Calu3 (cell line): Measurements from ENCODE around the gene MVD. TPM values are rescaled to one million over a fixed set of nuclear protein-coding genes. Genes with fewer than 3 reads are reported as not detected.

ENCODE experiments used
- BruUV-seq: library from RNA; stranded (reverse); fragments of 400-500 nt; replicated peaks from 2 replicates; lab custom pipeline; 2021; lab: Mats Ljungman, UMichigan
- CTCF ChIA-PET: fragments of 300-600 bp; sonication (Branson Sonifier 250); formaldehyde crosslinking; loops from one replicate; lab custom pipeline; 2022; ENCODE audit warnings: antibody characterized with exemption; lab: Charles Lee
- DNase-seq: peaks from one replicate; pipeline ENCODE4 v3.0.0; 2022
- H3K27ac Mint-ChIP-seq: one replicate; pipeline ENCODE4 v1.8.0; 2022; ENCODE audit warnings: mixed read lengths; ENCODE audit not compliant: unreplicated experiment
- H3K27me3 Mint-ChIP-seq: one replicate; pipeline ENCODE4 v1.8.0; 2022; ENCODE audit warnings: mixed read lengths; ENCODE audit not compliant: unreplicated experiment
- H3K36me3 Mint-ChIP-seq: one replicate; pipeline ENCODE4 v1.8.0; 2022; ENCODE audit warnings: mild to moderate bottlenecking, moderate library complexity, mixed read lengths; ENCODE audit not compliant: insufficient read depth, unreplicated experiment
- H3K4me1 Mint-ChIP-seq: one replicate; pipeline ENCODE4 v1.8.0; 2022; ENCODE audit warnings: mild to moderate bottlenecking, low read depth, mixed read lengths; ENCODE audit not compliant: unreplicated experiment
- H3K4me3 Mint-ChIP-seq: one replicate; pipeline ENCODE4 v1.8.0; 2022; ENCODE audit warnings: mild to moderate bottlenecking, low read depth, moderate library complexity, mixed read lengths; ENCODE audit not compliant: unreplicated experiment
- H3K9me3 Mint-ChIP-seq: one replicate; pipeline ENCODE4 v1.8.0; 2022; ENCODE audit warnings: low read depth, mixed read lengths; ENCODE audit not compliant: unreplicated experiment
- intact Hi-C: fragments of 100-400 bp; cut with micrococcal nuclease; formaldehyde crosslinking; loops from one replicate; pipeline ENCODE4 v1.10.0; 2022; ENCODE audit not compliant: unreplicated experiment
- total RNA-seq: library from RNA; stranded (reverse); gene quantifications from 2 replicates; pipeline ENCODE4 v1.2.3, GENCODE V29; 2022
- TF ChIP-seq, protein P1 (sequence below): fragments of 200-600 bp; IDR thresholded peaks from one replicate; pipeline ENCODE4 v1.8.0; 2022; ENCODE audit warnings: antibody characterized with exemption; ENCODE audit not compliant: unreplicated experiment

Gene MVD
- total RNA-seq, 1 experiment from 2014 or later: 152 TPM

GRCh38 chr16:88651276-88651988, 11.5 kb downstream of the MVD start:
- Mint-ChIP-seq H3K4me1 (peaks cover 25% of the 10 kb centered on the region), H3K36me3 (peaks cover 98% of the 10 kb centered on the region), H3K27me3 (no peaks in the 10 kb centered on the region), H3K27ac (peak overlapping the region; percentile 87), H3K4me3 (peak overlapping the region; percentile 91), H3K9me3 (no peaks in the 10 kb centered on the region)
- TF ChIP-seq, protein P1, sequence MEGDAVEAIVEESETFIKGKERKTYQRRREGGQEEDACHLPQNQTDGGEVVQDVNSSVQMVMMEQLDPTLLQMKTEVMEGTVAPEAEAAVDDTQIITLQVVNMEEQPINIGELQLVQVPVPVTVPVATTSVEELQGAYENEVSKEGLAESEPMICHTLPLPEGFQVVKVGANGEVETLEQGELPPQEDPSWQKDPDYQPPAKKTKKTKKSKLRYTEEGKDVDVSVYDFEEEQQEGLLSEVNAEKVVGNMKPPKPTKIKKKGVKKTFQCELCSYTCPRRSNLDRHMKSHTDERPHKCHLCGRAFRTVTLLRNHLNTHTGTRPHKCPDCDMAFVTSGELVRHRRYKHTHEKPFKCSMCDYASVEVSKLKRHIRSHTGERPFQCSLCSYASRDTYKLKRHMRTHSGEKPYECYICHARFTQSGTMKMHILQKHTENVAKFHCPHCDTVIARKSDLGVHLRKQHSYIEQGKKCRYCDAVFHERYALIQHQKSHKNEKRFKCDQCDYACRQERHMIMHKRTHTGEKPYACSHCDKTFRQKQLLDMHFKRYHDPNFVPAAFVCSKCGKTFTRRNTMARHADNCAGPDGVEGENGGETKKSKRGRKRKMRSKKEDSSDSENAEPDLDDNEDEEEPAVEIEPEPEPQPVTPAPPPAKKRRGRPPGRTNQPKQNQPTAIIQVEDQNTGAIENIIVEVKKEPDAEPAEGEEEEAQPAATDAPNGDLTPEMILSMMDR: no peak
- CTCF ChIA-PET: interaction anchor here (0.6 to 1.3 kb wide), 2 partner anchors 13 to 66 kb away, joined by 3 read pairs; no protein-coding TSS in a partner anchor
- TSS peak; percentile 93 for BruUV-seq
- DNase-seq: peak; percentile 85
- intact Hi-C loops: no loop called here

GRCh38 chr16:88650749-88651275, 12.1 kb downstream of the MVD start, which contains the start of gene CYBA:
Gene CYBA, minus strand, starts transcription at chr16:88651053. Its CDS starts 40 bp downstream, at chr16:88651013.
- DNase-seq: peak; percentile 95
- no peaks in the 10 kb centered on the region for H3K9me3 Mint-ChIP-seq
- no peaks in the 10 kb centered on the region for H3K27me3 Mint-ChIP-seq
- peaks cover 25% of the 10 kb centered on the region for H3K4me1 Mint-ChIP-seq
- TF ChIP-seq, protein P1: no peak
- no TSS peak for BruUV-seq
- peak within 1 kb of the TSS; percentile 91 for H3K4me3 Mint-ChIP-seq
- peak within 1 kb of the TSS; percentile 87 for H3K27ac Mint-ChIP-seq
- CTCF ChIA-PET: interaction anchor here (1.3 kb wide), 1 partner anchor 12 kb away, joined by 3 read pairs; no protein-coding TSS in a partner anchor
- intact Hi-C loops: no loop called here
- H3K36me3 Mint-ChIP-seq: peaks cover 98% of the 10 kb centered on the region

DNA sequence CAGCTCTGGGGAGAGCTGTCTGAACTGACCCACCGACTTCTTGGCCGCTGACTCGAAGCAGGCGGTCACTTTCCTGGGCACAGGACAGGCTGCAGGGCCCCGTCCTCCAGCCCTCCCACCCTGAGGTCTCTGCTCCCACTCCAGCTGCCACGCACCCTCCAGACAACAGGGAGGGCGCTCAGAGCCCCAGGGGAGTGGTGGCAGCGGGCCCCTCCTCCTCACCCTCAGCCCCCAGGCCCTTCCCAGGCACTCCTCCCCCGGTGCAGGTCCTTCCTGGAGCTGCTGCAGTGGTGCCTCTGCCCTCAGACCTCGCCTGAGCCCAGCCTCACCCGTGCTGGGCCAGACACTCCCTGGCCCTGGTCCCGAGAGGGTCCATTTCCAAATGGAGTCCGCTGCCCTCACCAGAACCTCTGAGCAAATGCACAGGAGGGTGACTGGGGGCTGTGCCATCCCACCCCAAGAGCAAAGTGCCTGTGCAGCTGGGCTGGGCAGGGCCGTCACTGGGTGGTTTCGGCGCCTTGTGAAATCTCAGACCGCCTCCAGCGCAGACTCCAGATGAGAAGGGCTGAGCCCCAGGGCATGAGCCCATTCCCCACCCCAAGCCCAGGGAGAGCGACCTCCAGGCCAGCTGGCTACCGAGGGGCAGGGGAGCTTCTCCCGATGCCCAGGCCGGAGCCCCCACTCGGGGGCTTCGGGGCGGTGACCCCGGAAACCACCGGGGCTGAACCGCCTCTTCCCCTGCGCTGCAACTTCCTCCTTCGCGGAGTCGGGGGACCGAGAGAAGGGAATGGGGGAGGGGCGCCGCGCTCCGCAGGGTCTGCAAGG, 12.8 kb downstream of the MVD start:
- Mint-ChIP-seq H3K27ac (peak overlapping the region; percentile 87), H3K4me1 (peaks cover 25% of the 10 kb centered on the region), H3K36me3 (peaks cover 100% of the 10 kb centered on the region), H3K4me3 (peak overlapping the region; percentile 91), H3K9me3 (no peaks in the 10 kb centered on the region), H3K27me3 (no peaks in the 10 kb centered on the region)
- CTCF ChIA-PET: interaction anchor here (1.3 kb wide), 1 partner anchor 11 kb away, joined by 3 read pairs; no protein-coding TSS in a partner anchor
- DNase-seq: no peak
- no TSS peak for BruUV-seq
- intact Hi-C loops: no loop called here
- TF ChIP-seq, protein P1: no peak

GRCh38 chr16:88649195-88649923, 13.5 kb downstream of the MVD start:
- peaks cover 100% of the 10 kb centered on the region for H3K36me3 Mint-ChIP-seq
- intact Hi-C loops: no loop called here
- peak overlapping the region; percentile 91 for H3K4me3 Mint-ChIP-seq
- CTCF ChIA-PET: interaction anchor here (1.0 kb wide), 1 partner anchor 26 kb away, joined by 3 read pairs; no protein-coding TSS in a partner anchor
- no peak for DNase-seq
- no peaks in the 10 kb centered on the region for H3K27me3 Mint-ChIP-seq
- H3K27ac Mint-ChIP-seq: peak overlapping the region; percentile 87
- BruUV-seq: TSS peak; percentile 42
- H3K9me3 Mint-ChIP-seq: no peaks in the 10 kb centered on the region
- TF ChIP-seq, protein P1: no peak
- H3K4me1 Mint-ChIP-seq: peaks cover 25% of the 10 kb centered on the region
